Spleen (tissue), 11 donors: Measurements from ENCODE around the gene RAP1GAP. TPM values are rescaled to one million over a fixed set of nuclear protein-coding genes. Genes with fewer than 3 reads are reported as not detected.

Experiments used
- DNase-seq: peaks from one replicate; pipeline ENCODE4 v3.0.0-alpha.2; 2020
- H3K27ac ChIP-seq, 8 donors: fragments of 200-600 bp; sonication (generic) in 7 of 8; 1 replicate in 4 of 8; 2 replicates in 4 of 8; pipeline versions ENCODE4 v1.5.0 to v1.8.0; 2016 to 2021; ENCODE audit warnings: inconsistent platforms in 4 of 8, mild to moderate bottlenecking in 4 of 8, moderate library complexity in 1 of 8
- H3K27me3 ChIP-seq, 7 donors: fragments of 200-600 bp; sonication (generic) in 6 of 7; replicated peaks in 1 of 7; 1 replicate in 4 of 7; 2 replicates in 3 of 7; pipeline versions ENCODE4 v1.5.0 to v1.8.0; 2016 to 2021; ENCODE audit warnings: inconsistent platforms in 3 of 7, mild to moderate bottlenecking in 1 of 7
- H3K36me3 ChIP-seq, 6 donors: fragments of 200-600 bp; sonication (generic) in 5 of 6; 1 replicate in 4 of 6; 2 replicates in 2 of 6; pipeline versions ENCODE4 v1.5.0 to v1.8.0; 2016 to 2021; ENCODE audit warnings: inconsistent platforms in 2 of 6
- H3K4me1 ChIP-seq, 6 donors: fragments of 200-600 bp; sonication (generic) in 5 of 6; 1 replicate in 3 of 6; 2 replicates in 3 of 6; pipeline versions ENCODE4 v1.5.0 to v1.8.0; 2016 to 2021; ENCODE audit warnings: inconsistent platforms in 3 of 6
- H3K4me3 ChIP-seq, 8 donors: fragments of 200-600 bp; sonication (generic) in 7 of 8; 1 replicate in 4 of 8; 2 replicates in 4 of 8; pipeline versions ENCODE4 v1.5.0 to v1.8.0; 2016 to 2021; ENCODE audit warnings: inconsistent platforms in 4 of 8, mild to moderate bottlenecking in 4 of 8, moderate library complexity in 2 of 8
- H3K9me3 ChIP-seq, 8 donors: fragments of 200-600 bp; sonication (generic) in 7 of 8; 1 replicate in 4 of 8; 2 replicates in 4 of 8; pipeline versions ENCODE4 v1.5.0 to v1.8.0; 2016 to 2021; ENCODE audit warnings: inconsistent platforms in 4 of 8
- POLR2A ChIP-seq, 3 donors: fragments of 450-650 bp; IDR thresholded peaks; one replicate each; pipeline ENCODE4 v1.5.1; 2017; ENCODE audit warnings: antibody characterized with exemption in 3 of 3, mild to moderate bottlenecking in 1 of 3
- POLR2AphosphoS5 ChIP-seq, 3 donors: sonication (generic); formaldehyde crosslinking; IDR thresholded peaks; one replicate each; pipeline ENCODE4 v1.5.1; 2017; ENCODE audit warnings: antibody characterized with exemption in 3 of 3
- whole genome bisulfite sequencing, 5 donors: extraction: QIAGEN DNeasy Blood & Tissue Kit in 3 of 5; methylation state at CpG; one replicate each; pipeline versions ENCODE4 v1.1.5 to v1.1.7; 2013 to 2018; 5-methylcytosine and 5-hydroxymethylcytosine counted together
- intact Hi-C: fragments of 100-400 bp; cut with DNase I; formaldehyde crosslinking; loops from one replicate; pipeline ENCODE4 v1.15.0; 2023; ENCODE audit warnings: low total_unique reads
- polyA plus RNA-seq, 3 donors: library from polyadenylated mRNA; stranded (reverse); fragments of 200-250 nt; gene quantifications; one replicate each; pipeline ENCODE4 v1.2.1, GENCODE V29; 2013
- total RNA-seq, 7 donors: library from RNA; depleted of rRNA in 3 of 7; stranded (reverse); fragments of >200 nt in 3 of 7; fragmentation: NEBNext Ultra II Directional in 4 of 7; extraction: Animal tissue kit (Norgen Biotek cat#: 25700) in 4 of 7; gene quantifications; one replicate each; pipeline versions ENCODE4 v1.1.0 to v1.2.1, GENCODE V29; 2016 to 2021
- TF ChIP-seq, protein P1 (sequence below), 11 experiments: fragments of 200-600 bp in 7 of 11; fragments of 450-650 bp in 4 of 11; sonication (generic) in 4 of 11; IDR thresholded peaks in 8 of 11; conservative IDR thresholded peaks in 3 of 11; 1 replicate in 7 of 11; 2 replicates in 4 of 11; pipeline versions ENCODE4 v1.4.0 to v1.8.0; 2016 to 2021; ENCODE audit warnings: antibody characterized with exemption in 11 of 11, inconsistent platforms in 4 of 11, mild to moderate bottlenecking in 1 of 11
- donor health status: healthy with polysubstance abuse.
- donor health status: DM: no; HTN: no; CAD: no; lungs with moderate emphysema.
- donor health status: DM: no; HTN: no; CAD: no.
- donor health status: Bipolar disorder and iron deficiency.
- donor health status: healthy.
- donor health status: DM: no; HTN: no; CAD: no.
- donor health status: DM: yes; HTN: yes; CAD: no.

The RAP1GAP gene
- total and polyA plus RNA-seq, 10 donors: 0.30 to 12.1 (median 0.86) TPM

DNA sequence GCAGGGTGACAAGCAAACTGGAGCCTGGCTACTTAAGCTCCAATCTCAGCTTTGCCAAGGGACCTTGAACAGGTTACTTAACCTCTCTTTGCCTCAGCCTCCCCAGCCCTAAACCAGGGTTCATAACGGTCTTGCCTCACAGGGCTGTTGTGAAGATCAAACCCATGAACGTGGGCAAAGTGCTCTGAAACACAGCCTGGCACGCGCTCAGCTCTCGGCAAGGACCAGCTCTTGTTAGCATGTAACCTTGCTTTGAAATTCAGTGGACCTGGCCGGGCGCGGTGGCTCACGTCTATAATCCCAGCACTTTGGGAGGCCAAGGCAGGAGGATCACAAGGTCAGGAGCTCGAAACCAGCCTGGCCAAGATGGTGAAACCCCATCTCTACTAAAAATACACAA is 24.8 kb downstream of the RAP1GAP start:
- no peaks in the 10 kb centered on the region for H3K9me3 ChIP-seq
- H3K4me1 ChIP-seq: no peaks in the 10 kb centered on the region
- no peak for DNase-seq
- H3K4me3 ChIP-seq: no peak overlapping the region
- no peak overlapping the region for H3K27ac ChIP-seq
- 86 to 91% (median 86%) methylated on average over 10 of the region's 10 CpGs for WGBS, 5 donors
- peaks cover 0 to 75% (median 4%) of the 10 kb centered on the region in 7 donors for H3K27me3 ChIP-seq
- no peak for TF ChIP-seq POLR2AphosphoS5 (IDR thresholded peaks at IDR 0.05)
- no peak for TF ChIP-seq POLR2A (IDR thresholded peaks at IDR 0.05)
- TF ChIP-seq, protein P1, sequence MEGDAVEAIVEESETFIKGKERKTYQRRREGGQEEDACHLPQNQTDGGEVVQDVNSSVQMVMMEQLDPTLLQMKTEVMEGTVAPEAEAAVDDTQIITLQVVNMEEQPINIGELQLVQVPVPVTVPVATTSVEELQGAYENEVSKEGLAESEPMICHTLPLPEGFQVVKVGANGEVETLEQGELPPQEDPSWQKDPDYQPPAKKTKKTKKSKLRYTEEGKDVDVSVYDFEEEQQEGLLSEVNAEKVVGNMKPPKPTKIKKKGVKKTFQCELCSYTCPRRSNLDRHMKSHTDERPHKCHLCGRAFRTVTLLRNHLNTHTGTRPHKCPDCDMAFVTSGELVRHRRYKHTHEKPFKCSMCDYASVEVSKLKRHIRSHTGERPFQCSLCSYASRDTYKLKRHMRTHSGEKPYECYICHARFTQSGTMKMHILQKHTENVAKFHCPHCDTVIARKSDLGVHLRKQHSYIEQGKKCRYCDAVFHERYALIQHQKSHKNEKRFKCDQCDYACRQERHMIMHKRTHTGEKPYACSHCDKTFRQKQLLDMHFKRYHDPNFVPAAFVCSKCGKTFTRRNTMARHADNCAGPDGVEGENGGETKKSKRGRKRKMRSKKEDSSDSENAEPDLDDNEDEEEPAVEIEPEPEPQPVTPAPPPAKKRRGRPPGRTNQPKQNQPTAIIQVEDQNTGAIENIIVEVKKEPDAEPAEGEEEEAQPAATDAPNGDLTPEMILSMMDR (IDR thresholded peaks at IDR 0.05 in 8 of 11, conservative IDR thresholded peaks at IDR 0.05 in 3 of 11): no peak
- intact Hi-C loops: no loop called here
- H3K36me3 ChIP-seq: no peaks in the 10 kb centered on the region

DNA sequence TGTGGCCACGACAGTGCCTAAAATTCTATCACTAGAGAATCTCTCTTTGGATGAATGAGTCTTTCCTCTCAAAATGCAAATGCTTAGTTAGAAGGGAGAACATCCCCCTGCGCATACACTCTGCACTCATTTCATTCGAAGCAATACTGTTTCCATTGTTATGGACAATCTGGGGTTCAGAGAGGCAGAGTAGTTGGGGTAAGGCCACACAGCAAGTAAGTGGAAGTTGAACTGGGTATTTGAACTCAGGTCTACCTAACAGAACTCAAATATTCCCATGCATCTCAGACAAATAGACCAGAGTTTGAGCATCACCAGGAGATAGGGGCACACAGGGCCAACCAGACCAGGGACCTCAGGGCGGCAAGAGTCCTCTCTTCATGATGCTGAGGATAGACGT is 25.5 kb downstream of the RAP1GAP start:
- 82 to 89% (median 86%) methylated on average over 5 of the region's 5 CpGs for WGBS, 5 donors
- H3K27ac ChIP-seq: no peak overlapping the region
- peaks cover 0 to 68% (median under 1%) of the 10 kb centered on the region in 7 donors for H3K27me3 ChIP-seq
- H3K4me1 ChIP-seq: no peaks in the 10 kb centered on the region
- no peak overlapping the region for H3K4me3 ChIP-seq
- H3K36me3 ChIP-seq: no peaks in the 10 kb centered on the region
- H3K9me3 ChIP-seq: no peaks in the 10 kb centered on the region
- no peak for DNase-seq
- intact Hi-C loops: no loop called here
- TF ChIP-seq POLR2A (IDR thresholded peaks at IDR 0.05): no peak
- no peak for TF ChIP-seq POLR2AphosphoS5 (IDR thresholded peaks at IDR 0.05)

DNA sequence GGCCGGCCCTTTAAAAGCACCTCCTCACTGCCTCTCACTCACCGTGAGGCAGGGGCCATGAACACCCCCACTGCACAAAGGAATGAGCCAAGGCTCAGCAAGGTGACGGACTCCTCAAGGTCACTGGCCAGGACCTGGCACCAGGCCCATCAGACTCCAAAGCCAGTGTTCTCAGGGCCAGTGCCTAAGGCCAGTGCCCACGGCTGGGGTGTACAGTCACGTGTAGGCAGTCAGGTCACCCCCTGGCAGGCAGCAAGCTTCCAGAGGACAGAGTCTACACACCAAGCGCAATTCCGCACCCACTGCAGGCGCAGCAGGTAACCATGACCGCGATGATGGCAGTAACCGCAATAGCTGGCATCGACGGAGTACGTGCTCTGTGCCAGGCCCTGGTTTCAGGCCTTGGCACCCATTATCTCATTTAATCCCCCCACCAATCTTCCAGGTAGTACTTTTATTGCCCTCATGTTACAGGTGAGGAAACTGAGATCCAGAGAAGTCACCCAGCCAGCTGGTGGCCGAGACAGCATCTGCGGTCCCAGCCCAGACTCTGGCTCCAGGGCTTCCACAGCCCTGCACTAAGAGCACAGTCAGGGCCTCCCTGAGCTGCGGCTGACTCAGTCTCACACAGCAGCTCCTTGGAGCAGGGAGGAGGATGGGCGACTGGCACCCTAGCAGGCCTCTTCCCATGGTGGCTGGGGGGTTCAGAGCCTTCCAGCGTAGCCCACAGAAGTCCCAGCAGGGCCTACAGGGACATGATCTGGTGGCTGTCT is 27.0 kb downstream of the RAP1GAP start:
- intact Hi-C loops: no loop called here
- Histone ChIP-seq H3K27ac (no peak overlapping the region), H3K27me3 (peaks cover 0 to 53% (median 0%) of the 10 kb centered on the region in 7 donors), H3K4me3 (no peak overlapping the region), H3K4me1 (no peaks in the 10 kb centered on the region), H3K36me3 (no peaks in the 10 kb centered on the region), H3K9me3 (no peaks in the 10 kb centered on the region)
- no peak for DNase-seq
- 79 to 92% (median 87%) methylated on average over 13 to 19 of the region's 19 CpGs for WGBS, 5 donors
- TF ChIP-seq, protein P1 (IDR thresholded peaks at IDR 0.05 in 8 of 11, conservative IDR thresholded peaks at IDR 0.05 in 3 of 11): no peak
- TF ChIP-seq POLR2AphosphoS5 (IDR thresholded peaks at IDR 0.05) (no peak), POLR2A (IDR thresholded peaks at IDR 0.05) (no peak)

DNA sequence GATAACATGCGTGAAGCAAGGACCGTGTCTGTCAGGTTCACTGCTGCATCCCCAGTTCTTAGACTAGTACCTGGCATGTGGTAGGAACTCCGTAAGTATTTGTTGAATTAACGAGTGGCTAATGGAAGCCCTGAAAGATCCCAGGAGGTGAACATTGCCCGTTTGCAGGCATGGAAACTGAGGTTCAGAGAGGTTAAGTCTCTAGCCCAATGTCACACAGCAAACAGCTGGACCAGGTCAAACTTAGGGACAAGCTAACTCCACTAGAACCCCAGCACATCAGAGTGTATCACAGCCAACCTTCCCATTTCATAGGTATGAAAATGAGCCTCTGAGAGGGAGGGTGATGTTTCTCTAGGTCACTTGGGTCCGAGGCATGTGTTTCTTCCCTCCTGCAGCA is 27.6 kb downstream of the RAP1GAP start:
- intact Hi-C loops: no loop called here
- H3K36me3 ChIP-seq: no peaks in the 10 kb centered on the region
- no peaks in the 10 kb centered on the region for H3K4me1 ChIP-seq
- 71 to 88% (median 82%) methylated on average over 6 of the region's 6 CpGs for WGBS, 5 donors
- no peak for DNase-seq
- H3K9me3 ChIP-seq: no peaks in the 10 kb centered on the region
- peaks cover 0 to 47% (median 0%) of the 10 kb centered on the region in 7 donors for H3K27me3 ChIP-seq
- TF ChIP-seq, protein P1 (IDR thresholded peaks at IDR 0.05 in 8 of 11, conservative IDR thresholded peaks at IDR 0.05 in 3 of 11): no peak
- TF ChIP-seq POLR2A (IDR thresholded peaks at IDR 0.05) (no peak), POLR2AphosphoS5 (IDR thresholded peaks at IDR 0.05) (no peak)
- H3K27ac ChIP-seq: no peak overlapping the region
- H3K4me3 ChIP-seq: no peak overlapping the region
